ENCODE measurements around the gene ZC3H18. TPM values are rescaled to one million over a fixed set of nuclear protein-coding genes. Genes with fewer than 3 reads are reported as not detected.

Gene ZC3H18
- polyA plus RNA-seq, 3 donors, result 5.5 to 36.4 (median 6.8) TPM

DNA sequence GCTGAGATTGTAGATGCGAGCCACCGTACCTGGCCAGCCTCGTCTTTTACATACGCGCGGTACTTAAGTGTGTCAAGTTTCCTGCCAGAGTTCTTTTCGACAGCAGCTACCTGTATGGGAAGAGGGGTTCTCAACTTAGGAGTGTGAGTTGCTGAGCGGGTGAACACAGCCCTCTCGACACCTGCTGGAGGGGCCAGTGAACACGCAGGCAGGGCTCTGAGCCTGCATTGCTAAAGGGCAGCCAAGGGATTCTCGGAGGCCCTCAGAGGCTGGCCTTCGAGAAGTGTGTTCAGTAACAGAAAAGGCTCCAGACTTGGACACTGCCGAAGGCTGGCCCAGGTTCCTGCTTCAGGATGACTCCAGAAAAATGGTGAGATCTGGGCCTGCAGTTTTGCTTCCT lies 6.1 kb downstream of the ZC3H18 start:
- H3K9me3 Mint-ChIP-seq, result peaks cover 0 to 5% (median 0%) of the 10 kb centered on the region in 7 donors
- no peak overlapping the region for H3K4me3 ChIP-seq (replicated peaks in 1 of 3; ENCODE audit: low read depth in 2 of 3, low read length in 3 of 3)
- peaks cover 72 to 90% of the 10 kb centered on the region in 2 donors for H3K36me3 Mint-ChIP-seq
- H3K79me2 ChIP-seq (ENCODE audit: insufficient read depth, low read length), result peaks cover 100% of the 10 kb centered on the region
- H3K4me3 Mint-ChIP-seq, result no peak overlapping the region
- WGBS (ENCODE audit: insufficient coverage), result 88% methylated on average over 13 of the region's 13 CpGs
- H2AFZ ChIP-seq (ENCODE audit: insufficient read depth, low read depth, low read length, poor library complexity, severe bottlenecking), result no peak overlapping the region
- H3K27me3 Mint-ChIP-seq (ENCODE audit: low read depth in 3 of 3), result no peaks in the 10 kb centered on the region
- H3K36me3 ChIP-seq (replicated peaks in 1 of 2; ENCODE audit: control insufficient read depth in 1 of 2, insufficient read depth in 2 of 2, low read length in 2 of 2), result peaks cover 61 to 90% of the 10 kb centered on the region in 2 donors
- peaks cover 12% of the 10 kb centered on the region for H3K4me1 Mint-ChIP-seq
- DNase-seq, result no peak
- H3K27me3 ChIP-seq (ENCODE audit: control insufficient read depth in 2 of 2, insufficient read depth in 2 of 2, low read length in 2 of 2), result no peaks in the 10 kb centered on the region
- H3K4me1 ChIP-seq (ENCODE audit: control insufficient read depth in 1 of 2, insufficient read depth in 2 of 2, low read length in 2 of 2), result peaks cover 4 to 10% of the 10 kb centered on the region in 2 donors
- no peaks in the 10 kb centered on the region for H3K9me3 ChIP-seq (replicated peaks in 1 of 2; ENCODE audit: control insufficient read depth in 1 of 2, insufficient read depth in 1 of 2, low read length in 2 of 2)
- no peak overlapping the region for H3K9ac ChIP-seq (ENCODE audit: insufficient read depth, low read length, poor library complexity, severe bottlenecking)
- no peak overlapping the region for H3K27ac ChIP-seq (ENCODE audit: low read depth in 1 of 2, low read length in 2 of 2)
- H4K20me1 ChIP-seq (ENCODE audit: insufficient read depth, low read length), result peaks cover 99% of the 10 kb centered on the region
- peak overlapping the region in 5 of 7 donors; percentile 10 to 71 (median 50) for H3K27ac Mint-ChIP-seq
- TF ChIP-seq CTCF (IDR thresholded peaks at IDR 0.05), result no peak
- no peak overlapping the region for H3K4me2 ChIP-seq (replicated peaks; ENCODE audit: extremely low read depth, low read length, poor library complexity, severe bottlenecking)
- intact Hi-C loops (cut with micrococcal nuclease), result loop anchor here in 1 of 2 donors (10.0 kb wide), 1 partner anchor 88 kb away; the partner anchor contains the start of gene MVD

DNA sequence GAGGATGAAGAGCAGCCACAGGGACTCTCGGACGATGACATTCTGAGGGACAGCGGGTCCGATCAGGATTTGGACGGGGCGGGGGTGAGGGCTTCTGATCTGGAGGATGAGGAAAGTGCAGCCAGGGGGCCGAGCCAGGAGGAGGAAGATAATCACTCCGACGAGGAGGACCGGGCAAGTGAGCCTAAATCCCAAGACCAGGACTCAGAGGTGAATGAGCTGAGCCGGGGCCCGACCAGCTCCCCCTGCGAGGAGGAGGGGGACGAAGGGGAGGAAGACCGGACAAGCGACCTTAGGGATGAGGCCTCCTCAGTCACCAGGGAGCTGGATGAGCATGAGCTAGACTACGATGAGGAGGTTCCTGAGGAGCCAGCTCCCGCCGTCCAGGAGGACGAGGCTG lies 7.0 kb downstream of the ZC3H18 start:
- H3K36me3 Mint-ChIP-seq, result peaks cover 76 to 95% of the 10 kb centered on the region in 2 donors
- no peak for DNase-seq
- Histone ChIP-seq H3K27ac (ENCODE audit: low read depth in 1 of 2, low read length in 2 of 2) (no peak overlapping the region), H3K4me2 (replicated peaks; ENCODE audit: extremely low read depth, low read length, poor library complexity, severe bottlenecking) (no peak overlapping the region), H3K4me1 (ENCODE audit: control insufficient read depth in 1 of 2, insufficient read depth in 2 of 2, low read length in 2 of 2) (peaks cover 0 to 1% of the 10 kb centered on the region in 2 donors), H3K4me3 (replicated peaks in 1 of 3; ENCODE audit: low read depth in 2 of 3, low read length in 3 of 3) (no peak overlapping the region), H3K79me2 (ENCODE audit: insufficient read depth, low read length) (peaks cover 100% of the 10 kb centered on the region), H3K36me3 (replicated peaks in 1 of 2; ENCODE audit: control insufficient read depth in 1 of 2, insufficient read depth in 2 of 2, low read length in 2 of 2) (peaks cover 66 to 92% of the 10 kb centered on the region in 2 donors), H3K27me3 (ENCODE audit: control insufficient read depth in 2 of 2, insufficient read depth in 2 of 2, low read length in 2 of 2) (no peaks in the 10 kb centered on the region), H3K9ac (ENCODE audit: insufficient read depth, low read length, poor library complexity, severe bottlenecking) (no peak overlapping the region), H3K9me3 (replicated peaks in 1 of 2; ENCODE audit: control insufficient read depth in 1 of 2, insufficient read depth in 1 of 2, low read length in 2 of 2) (no peaks in the 10 kb centered on the region), H4K20me1 (ENCODE audit: insufficient read depth, low read length) (peaks cover 99% of the 10 kb centered on the region), H2AFZ (ENCODE audit: insufficient read depth, low read depth, low read length, poor library complexity, severe bottlenecking) (no peak overlapping the region)
- no peak overlapping the region for H3K27ac Mint-ChIP-seq
- H3K4me1 Mint-ChIP-seq, result peaks cover 5% of the 10 kb centered on the region
- H3K9me3 Mint-ChIP-seq, result peaks cover 0 to 5% (median 0%) of the 10 kb centered on the region in 7 donors
- intact Hi-C loops (cut with micrococcal nuclease), result loop anchor here in 1 of 2 donors (10.0 kb wide), 1 partner anchor 88 kb away; the partner anchor contains the start of gene MVD
- TF ChIP-seq CTCF (IDR thresholded peaks at IDR 0.05), result no peak
- H3K27me3 Mint-ChIP-seq (ENCODE audit: low read depth in 3 of 3), result no peaks in the 10 kb centered on the region
- no peak overlapping the region for H3K4me3 Mint-ChIP-seq
- 98% methylated on average over 17 of the region's 20 CpGs for WGBS (ENCODE audit: insufficient coverage)

All from CD14-positive monocyte (primary cell).